Right hindlimb (tissue), 1 donor: ENCODE results near the gene SPATA2L.
"Not testable (repeated sequence)": the region's sequence is repeated elsewhere in the genome, so short reads cannot be mapped to it uniquely, and the experiment has no call there.

Experiments
- DNase-seq: peaks from one replicate; pipeline ENCODE4 v3.0.0-alpha.2; 2018

The SPATA2L gene

DNA sequence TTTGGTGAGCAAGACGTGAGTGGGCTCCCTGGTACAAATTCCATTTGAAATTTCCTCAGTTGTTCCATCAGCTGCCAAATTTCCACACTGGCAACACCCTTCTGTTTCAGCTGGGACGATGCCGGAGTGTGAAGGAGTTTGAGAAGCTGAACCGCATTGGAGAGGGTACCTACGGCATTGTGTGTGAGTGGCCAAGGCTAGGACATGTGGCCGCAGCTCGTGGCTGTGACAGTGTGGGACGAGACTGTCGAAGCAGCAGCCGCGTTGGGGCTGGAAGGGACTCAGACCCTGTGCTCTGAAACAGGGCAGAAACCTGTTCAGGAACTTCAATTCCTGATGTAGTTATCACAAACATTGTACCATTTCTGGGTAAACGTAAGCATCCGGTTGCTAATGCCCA lies 12.4 kb downstream of the SPATA2L start:
- no peak for DNase-seq

DNA sequence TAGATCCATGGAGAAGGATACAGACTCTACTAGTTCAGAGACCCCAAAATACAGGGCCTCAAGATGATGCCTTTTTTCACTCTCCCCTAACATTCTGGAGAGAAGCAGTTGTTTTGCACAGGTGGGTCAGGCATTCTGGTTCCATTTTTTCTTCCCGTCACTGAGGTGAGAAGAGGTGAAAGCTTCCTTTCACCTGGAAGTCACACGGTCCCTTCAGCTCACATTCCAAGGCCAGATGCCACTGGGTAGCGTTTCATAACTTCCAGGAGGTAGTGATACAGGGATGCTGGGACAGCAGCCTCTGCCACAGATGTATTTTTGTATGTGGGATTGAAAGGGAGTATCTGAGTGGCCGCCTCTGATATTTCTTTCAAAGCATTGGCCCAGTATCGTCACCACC lies 13.1 kb downstream of the SPATA2L start:
- no peak for DNase-seq

DNA sequence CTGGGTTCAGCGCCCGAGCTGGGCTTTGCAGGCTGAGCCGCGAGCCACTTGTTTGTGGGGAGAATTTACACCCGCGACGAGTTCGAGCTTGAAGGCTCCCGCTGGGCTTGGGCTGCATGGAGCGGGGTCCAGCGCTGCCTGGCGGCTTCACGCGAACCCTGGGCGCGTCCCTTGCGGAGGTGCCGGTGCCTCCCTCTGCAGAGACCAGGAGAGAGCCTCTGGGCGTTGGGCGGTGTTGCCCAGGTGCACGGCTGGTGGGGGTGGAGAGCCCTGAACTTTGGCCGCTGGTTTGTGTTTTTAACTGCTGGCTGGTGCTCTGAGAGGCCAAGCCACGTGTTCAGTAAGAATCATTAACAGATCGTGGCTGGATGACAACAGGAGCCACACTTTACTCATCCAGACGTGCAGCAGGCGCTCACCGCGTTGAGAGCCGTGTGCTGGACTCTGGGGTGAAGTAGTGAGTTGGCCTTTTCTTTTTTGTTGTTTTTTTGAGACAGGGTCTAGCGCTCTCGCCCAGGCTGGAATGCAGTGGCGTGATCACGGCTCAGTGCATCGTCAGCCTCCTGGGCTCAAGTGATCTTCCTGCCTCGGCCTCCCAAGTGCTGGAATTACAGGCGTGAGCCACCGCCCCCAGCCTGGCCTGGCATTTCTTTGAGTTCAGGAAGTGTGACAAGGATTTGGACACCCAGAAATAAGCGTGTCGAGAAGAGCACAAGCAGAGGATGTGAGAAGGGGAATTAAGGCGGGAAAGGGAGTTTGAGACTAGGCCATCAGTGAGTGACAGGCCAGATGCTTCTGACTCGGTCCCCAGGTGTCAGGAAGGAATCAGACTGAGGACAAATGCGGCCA lies 14.2 kb downstream of the SPATA2L start:
- DNase-seq, result no peak

DNA sequence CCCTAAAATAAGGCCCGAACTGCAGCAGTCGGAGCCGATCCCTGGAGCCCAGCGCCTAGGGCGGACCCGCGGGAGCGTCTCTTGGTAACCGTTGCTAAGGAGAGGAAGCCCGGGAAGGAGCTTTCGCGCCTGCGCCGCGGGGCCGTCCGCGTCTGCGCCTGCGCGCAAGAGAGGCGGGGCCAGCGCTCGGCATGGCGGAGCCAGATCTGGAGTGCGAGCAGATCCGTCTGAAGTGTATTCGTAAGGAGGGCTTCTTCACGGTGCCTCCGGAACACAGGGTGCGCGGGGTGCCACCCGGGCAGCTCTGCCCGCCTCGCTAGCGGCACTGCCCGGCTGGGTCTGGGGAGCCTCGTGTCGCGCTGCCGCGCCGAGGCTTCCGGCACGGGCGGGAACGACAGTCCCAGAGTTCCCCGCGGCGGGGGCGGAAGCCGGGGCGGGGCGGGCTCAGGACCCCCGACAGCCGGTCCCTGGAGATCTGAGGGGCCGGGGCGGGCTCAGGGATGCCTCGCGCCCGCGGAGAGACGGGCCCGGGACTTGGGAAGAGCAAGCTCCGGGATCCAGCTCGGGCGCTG lies 14.9 kb downstream of the SPATA2L start, which contains the start of gene CDK10:
CDK10 (plus strand) TSS at position 170 of the 572 bp plus-strand sequence; CDS start at position 192, 22 bp downstream.
- DNase-seq, result peak; percentile 95

DNA sequence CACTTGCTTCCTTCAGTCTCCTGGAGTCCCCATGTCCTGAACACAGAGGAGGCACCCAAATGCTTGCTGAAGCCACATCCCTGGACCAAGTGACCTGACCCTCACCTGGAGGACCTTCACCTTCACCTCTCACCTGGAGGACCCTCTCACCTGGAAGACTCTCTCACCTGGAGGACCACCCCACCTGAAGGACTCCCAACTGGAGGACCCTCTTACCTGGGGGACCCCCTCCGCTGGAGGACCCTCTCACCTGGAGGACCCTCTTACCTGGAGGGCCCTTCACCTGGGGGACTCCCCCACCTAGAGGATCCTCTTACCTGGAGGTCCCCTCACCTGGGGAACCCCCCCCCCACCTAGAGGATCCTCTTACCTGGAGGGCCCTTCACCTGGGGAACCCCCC lies 15.6 kb downstream of the SPATA2L start:
- no peak for DNase-seq

DNA sequence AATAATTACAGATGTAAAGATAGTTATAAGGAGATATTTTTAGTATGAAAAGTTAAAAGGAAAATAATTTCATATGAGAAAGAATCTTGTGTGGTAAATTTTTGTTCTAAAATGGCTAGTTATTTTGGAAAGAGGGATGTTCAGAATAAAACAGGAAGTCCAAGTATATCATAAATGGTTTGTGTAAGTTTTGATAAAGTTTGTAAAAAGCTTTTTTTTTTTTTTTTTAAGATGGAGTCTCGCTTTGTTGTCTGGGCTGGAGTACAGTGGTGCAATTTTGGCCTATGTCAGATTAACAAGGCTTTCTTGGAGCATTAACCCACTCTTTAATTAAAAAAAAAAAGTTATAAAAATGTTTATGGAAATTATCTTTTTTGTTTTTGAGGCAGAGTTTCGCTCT lies 23.2 kb downstream of the SPATA2L start:
- no peak for DNase-seq

DNA sequence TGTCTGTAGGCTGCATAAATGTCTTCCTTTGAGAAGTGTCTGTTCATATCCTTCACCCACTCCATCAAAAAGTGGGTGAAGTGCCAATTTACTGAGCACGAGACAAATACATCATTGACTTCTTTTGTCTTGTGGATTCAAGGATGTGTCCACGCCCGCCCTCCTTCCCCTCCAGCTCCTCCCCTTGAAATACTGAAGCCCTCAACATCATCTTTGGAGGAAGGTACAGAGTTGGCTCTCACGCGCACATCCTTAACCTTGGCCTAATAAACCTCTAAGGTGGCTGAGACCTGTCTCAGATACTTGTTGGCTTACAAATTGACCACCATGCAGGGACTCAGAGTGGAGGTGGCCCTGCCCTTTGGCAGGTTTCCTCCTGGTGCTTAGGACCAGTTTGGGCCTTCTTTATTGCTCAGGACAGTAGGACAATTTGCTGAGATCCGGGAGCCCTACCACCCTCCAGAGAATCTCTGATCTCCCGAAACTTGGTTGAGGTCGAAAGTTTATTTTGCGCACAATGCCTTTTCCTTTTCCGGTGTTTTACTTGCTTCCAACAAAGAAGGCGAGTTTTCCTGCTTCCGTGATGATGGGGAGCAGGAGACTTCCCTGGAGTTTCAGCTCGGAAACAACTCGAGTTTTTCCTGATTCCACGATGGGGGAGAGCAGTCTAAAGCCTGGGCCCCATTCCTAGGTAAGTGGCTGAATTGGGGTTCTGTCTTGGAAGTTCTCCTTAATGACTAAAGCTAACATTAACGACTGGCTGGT lies 29.1 kb downstream of the SPATA2L start:
- no peak for DNase-seq

DNA sequence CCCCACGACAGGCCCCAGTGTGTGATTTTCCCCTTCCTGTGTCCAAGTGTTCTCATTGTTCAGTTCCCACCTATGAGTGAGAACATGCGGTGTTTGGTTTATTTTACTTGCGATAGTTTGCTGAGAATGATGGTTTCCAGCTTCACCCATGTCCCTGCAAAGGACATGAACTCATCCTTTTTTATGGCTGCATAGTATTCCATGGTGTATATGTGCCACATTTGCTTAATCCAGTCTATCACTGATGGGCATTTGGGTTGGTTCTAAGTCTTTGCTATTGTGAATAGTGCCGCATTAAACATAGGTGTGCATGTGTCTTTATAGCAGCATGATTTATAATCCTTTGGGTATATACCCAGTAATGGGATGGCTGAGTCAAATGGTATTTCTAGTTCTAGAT lies 29.9 kb downstream of the SPATA2L start:
- not testable (repeated sequence) for DNase-seq

DNA sequence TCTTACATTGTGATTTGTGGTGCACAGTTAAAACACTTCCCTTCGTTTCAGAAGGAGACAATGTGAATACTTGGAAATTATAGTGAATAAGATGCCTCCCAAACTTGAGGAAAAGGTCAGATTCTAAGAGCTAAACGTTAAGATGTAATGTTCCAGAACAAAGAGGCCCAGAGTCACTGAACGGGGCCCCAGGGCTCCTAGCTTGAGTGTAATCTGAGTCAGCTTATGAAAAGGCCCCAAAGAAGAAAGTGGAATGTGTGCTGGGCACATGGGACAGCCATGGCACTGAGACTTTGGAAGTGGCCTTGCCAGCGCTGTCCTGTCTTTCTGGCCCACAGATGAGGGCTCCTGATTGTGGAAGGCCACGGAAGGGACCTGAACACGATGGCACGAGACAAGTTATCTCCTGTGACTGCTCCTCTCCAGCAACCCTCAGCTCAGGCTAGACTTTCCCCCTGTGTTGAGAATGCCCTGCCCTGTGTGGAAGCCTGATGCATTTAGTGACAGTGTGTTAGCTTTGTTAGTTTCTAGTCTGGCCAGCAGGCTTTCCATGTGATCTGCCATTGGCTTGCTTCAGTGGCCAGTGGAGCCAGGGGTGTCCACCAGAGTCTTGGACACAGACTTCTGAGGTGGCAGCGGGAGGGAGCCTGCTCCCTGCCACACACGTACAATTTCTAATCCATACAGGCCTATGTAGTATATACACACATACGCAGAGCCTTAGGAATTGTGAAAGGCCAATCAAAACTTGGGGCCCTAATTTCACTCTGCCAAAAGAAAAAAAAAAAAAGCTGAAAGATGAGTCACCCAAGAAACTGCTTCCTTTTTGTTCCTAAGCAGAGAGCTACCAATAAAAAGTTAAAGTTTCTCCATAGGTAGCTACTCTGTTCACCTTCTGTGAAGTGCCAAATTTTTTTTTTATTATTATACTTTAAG lies 30.7 kb downstream of the SPATA2L start:
- DNase-seq, result no peak

DNA sequence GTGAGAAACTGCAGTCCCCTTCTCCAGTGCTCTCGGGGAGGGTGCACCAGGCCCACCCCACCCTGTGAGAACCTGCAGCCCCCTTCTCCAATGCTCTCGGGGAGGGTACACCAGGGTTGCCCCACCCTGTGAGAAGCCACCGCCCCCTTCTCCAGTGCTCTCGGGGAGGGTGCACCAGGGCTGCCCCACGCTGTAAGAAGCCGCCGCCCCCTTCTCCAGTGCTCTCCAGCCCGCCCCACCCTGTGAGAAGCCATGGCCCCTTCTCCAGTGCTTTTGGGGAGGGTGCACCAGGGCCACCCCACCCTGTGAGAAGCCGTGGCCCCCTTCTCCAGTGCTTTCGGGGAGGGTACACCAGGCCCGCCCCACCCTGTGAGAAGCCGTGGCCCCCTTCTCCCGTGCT lies 31.8 kb downstream of the SPATA2L start:
- no peak for DNase-seq

DNA sequence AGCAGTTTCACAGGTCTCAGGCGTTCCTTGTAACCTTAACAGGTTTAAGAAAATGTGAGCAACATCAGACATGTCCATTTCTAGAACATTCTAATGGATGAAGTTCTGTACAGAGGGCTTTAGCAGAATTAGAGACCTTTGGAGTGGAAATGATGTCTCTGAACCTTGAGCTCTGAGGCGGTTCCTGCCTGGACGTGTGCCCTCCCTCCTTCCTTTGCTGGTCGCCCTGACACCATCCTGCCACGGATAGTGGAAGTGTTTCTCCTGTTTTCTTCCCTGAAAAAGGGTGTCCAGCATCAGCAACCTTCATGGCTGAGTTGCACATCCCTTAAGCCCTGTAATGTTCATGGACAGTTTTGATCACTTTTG lies 32.7 kb downstream of the SPATA2L start:
- no peak for DNase-seq

DNA sequence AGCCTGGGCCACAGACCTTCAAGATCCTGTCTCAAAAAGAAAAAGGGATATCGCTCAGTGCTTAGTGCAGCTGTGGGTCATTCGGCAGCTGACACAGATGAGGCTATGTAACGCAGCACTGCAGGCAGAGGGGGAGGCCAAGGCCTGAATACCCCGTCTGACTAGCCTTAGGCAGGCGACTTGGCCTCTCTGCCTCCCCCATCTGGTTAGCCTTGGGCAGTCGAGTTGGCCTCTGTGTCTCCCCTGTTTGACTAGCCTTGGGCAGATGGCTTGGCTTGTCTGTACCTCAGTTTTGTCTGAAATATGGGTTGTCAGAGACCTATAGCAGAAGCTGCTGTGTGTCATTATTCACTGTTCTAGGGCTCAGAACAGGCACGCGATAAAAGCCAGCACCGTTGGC lies 33.9 kb downstream of the SPATA2L start:
- no peak for DNase-seq

DNA sequence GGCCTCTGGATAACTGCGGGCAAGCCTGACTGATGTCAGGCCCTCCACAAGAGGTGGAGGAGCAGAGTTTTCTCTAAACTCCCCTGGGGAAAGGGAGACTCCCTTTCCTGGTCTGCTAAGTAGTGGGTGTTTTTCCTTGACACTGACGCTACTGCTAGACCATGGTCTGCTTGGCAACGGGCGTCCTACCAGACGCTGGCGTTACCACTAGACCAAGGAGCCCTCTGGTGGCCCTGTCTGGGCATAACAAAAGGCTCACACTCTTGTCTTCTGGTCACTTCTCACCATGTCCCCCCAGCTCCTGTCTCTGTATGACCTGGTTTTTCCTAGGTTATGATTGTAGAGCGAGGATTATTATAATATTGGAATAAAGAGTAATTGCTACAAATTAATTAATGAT lies 34.5 kb downstream of the SPATA2L start:
- not testable (repeated sequence) for DNase-seq

DNA sequence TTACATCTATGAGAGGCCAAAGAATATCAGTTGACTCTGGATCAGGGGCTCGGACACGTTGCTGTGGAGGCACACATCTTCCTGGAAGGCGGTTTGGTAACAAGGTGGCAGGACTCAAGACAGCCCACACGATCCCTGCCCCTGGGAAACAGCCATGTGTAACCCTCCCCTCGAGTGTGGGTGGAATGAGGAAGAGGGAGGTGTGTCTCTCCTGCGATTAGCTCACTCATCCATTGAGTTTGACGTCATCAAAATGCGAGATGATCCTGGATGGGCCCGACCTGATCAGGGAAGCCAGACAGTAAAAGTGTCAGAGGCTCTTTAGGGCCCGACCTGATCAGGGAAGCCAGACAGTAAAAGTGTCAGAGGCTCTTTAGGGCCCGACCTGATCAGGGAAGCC lies 37.3 kb downstream of the SPATA2L start:
- not testable (repeated sequence) for DNase-seq

DNA sequence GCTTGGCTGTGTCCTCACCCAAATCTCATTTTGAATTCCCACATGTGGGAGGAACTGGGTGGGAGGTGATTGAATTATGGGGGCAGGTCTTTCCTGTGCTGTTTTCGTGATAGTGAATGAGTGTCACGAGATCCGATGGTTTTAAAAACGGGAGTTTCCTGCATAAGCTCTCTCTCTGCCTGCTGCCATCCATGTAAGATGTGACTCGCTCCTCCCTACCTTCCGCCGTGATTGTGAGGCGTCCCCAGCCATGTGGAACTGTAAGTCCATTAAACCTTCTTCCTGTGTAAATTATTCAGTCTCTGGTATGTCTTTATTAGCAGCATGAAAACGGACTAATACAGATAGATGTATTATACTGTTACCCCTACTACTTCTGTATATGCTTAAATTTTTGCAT lies 40.3 kb downstream of the SPATA2L start:
- DNase-seq, result no peak

DNA sequence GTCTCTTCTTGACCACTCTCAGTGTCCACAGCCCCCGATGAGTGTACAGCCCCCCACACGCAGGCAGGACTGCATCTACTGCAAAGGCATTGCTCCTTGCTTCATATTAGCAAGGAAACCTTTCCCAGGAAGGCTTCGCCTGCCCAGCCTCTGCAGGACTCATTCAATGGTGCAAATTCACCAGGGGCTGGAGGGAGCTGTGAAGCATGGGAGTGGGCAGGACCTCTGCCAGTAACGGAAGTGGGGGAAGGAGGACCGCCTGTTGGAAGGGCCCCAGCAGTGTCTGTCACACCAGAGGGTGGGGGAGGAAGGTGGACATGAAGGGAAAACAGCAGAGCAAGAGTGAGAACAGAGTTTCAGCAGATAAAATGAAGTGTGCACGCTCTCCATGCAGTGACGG lies 41.4 kb downstream of the SPATA2L start:
- DNase-seq, result no peak

DNA sequence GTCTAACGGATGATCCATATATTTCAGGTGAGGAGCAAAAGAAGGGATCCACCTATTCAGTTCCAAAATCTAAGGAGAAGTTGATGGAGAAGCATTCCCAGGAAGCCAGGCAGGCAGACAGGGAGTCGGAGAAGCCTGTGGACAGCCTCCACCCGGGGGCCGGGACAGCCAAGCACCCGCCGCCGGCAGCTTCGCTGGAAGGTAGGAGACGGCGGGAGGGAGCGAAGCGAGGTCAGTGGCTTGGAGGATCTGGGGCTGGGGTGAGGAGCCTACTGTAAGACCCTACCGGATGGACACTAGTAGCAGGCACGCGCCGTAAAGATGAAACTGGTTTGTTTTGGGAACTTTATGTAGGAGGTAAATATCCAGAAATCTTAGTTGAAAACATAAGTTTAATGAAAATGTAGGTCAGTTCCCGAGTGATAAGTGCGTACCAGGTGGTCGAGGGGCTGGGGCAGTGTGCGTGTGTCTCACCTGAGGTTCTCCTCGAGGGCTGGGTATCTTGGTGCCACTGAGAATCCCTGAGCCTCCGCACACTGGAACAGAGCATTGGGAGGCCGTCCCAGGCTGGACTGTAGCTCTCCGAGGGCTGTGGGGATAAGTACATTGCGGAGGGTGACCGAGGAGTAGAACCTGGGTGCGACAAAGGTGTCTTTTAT lies 43.2 kb downstream of the SPATA2L start:
- DNase-seq, result no peak

DNA sequence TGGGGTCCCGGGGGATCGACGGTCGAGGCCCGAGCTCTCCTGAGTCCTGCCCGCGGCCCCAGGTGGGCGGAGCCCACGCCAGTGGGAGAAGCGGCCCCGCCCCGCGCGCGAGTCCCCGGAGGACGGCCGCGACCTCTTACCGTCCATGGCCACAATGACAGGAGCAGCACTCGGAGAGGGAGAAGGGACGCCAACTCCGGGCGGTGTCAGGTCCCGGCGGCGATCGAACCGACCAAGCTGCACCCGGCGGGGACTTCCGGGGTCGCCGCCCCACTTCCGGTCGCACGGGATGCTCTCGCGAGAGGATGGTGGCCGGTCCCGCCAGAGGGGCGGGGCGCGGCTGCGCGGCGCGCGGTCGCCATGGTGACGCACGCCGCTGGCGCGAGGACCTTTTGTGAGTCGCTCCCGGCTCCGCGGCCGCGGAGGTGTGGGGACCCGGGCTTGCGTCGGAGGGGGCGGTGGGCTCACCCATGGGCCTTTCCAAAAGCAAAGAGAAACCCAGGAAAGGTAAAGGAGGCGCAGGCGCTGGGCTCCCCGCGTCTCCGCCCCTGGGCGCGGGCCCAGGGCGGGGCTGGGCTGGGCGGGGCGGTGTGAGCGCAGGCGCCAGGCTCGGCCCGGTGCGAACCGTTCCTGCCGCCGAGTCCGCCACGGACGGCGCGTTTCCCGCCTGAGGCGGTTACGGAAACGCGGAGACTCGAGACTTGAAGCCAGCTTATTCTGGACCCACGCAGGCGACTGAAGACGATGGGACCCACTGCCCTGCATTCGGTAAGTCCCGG lies 43.9 kb downstream of the SPATA2L start, which contains the start of the genes CHMP1A and SPATA33:
CHMP1A (minus strand) TSS at position 267 of the 779 bp plus-strand sequence; CDS start at position 147, 120 bp downstream.
SPATA33 (plus strand) TSS at position 395 of the 779 bp plus-strand sequence; CDS start at position 471, 76 bp downstream.
- DNase-seq, result peak; percentile 92

DNA sequence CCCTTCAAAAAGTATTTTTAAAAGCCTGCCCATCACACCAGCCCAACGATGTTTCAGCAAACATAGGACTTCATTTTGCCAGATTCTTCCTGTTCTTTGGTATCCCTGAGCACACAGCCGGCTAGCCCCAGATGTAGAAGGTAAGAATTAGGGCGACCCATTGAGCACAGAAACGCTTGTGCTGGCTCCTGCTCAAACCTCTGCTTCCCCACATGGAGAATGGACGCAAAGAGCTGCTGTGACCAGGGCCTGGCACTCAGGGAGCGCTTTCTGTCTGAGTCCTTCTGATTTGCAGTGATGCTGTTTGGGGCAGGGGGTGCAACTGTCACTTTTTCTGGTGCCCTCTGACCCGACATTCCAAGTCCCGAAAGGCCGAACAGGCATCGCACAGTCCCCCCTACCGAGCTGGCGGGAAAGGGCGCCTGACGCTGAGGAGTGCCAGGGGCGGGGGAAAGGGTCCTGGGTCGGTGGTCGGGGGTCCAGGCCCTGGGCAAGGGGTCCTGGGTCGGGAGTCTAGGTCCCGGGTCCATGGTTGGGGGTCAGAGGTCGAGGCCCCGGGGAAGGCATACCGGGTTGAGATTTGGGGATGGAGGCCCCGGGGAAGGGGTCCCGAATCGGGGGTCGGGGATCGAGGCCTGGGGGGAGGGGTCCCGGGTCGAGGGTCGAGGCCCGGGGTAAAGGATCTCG lies 44.9 kb downstream of the SPATA2L start:
- DNase-seq, result no peak

DNA sequence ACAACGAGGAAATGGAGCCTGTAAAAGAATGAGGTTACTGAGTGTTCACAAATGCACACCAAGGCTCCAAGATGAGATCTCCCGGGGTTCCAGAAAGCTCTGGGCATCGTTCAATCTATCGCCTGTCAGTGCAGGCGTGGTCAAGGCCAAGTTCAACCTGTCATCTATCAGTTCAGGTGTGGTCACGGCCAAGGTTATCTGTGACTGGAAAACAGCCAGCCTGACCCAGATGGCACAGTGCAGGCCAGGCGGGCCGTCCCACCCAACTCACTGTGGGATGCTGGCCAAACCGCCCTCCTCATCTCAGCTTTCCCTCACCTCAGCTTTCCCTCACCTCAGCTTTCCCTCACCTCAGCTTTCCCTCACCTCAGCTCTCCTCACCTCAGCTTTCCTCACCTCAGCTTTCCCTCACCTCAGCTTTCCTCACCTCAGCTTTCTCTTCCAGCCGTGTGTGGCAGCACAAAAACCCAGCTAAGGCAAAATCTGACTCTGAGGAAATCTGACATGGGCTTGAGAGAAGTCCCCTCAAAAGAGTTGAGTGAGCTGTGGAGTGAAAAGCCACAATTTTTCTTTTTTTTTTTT lies 46.4 kb downstream of the SPATA2L start:
- DNase-seq, result no peak
